HG02943 (cell line): ENCODE measurements around the gene MAP6.

Source experiments
- ATAC-seq: cut with Tn5 transposase; IDR thresholded peaks from one replicate; pipeline ENCODE4 v1.9.1; 2021; ENCODE audit warnings: mild to moderate bottlenecking, low read depth, moderate library complexity; ENCODE audit not compliant: unreplicated experiment

The MAP6 gene

DNA sequence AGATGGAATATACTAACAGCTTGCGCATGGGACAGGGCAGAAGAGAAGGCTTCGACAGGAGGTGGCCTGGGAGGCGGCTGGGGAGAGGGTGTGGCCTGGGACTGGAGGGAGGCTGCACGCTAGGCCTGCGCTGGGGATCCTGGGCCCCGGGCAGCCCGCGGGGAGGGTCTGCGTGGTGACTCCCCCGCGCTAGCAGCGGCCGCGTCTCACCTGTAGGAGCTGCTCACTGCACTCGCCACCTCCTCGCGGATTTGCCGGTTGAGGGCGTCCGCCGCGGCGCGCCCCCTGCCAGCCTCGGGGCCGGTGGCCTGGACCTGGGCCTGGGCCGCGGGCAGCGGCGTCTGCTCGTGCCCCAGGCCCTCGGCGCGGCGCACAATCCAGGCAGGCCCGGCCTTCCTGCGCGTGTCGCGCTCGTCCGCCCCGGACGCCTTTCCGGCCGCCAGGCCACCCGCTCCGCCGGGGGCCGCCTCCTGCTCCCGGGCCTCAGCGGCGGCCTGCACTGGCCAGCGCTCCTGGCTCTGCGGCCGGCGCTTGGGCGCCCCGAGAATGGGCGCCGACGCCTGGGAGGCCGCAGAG lies 1.5 kb downstream of the MAP6 start:
- no peak for ATAC-seq

DNA sequence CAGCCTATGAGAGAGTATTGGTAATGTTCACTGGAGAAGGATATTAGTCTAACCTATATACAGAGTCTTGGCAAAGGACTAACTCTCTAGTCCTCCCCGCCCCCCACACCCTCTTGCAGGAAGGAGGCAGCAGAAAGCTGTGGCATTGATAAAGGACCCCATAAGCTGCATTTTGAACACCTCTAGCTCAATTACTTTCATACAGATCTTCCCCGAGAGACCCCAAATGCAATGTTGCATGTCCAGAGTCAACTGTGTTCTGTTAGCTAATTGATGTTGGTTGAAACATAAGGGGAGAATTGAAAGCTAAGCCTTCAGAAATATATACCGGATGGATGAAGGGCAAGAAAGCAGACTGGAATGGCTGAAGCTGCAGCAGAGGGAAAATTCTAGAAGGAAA lies 2.8 kb downstream of the MAP6 start:
- no peak for ATAC-seq

DNA sequence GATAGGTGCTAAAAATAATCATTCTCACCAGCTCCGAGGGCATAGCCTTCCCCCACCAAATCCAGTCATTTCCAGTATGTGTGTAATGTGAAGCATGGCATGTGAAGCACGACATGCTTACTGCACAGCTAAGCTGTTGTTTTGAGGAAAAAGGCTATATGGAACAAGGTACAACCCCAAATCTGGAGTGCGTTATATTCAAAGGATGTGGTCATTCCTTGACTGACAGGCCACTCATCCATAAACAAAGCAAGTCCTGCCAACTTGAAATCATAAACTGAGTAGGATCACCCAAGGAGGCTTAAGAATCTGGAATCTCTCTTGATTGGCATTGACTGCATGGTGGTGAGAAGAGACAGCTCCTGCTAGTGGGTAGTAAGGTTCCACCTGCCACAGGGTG lies 3.7 kb downstream of the MAP6 start:
- no peak for ATAC-seq

DNA sequence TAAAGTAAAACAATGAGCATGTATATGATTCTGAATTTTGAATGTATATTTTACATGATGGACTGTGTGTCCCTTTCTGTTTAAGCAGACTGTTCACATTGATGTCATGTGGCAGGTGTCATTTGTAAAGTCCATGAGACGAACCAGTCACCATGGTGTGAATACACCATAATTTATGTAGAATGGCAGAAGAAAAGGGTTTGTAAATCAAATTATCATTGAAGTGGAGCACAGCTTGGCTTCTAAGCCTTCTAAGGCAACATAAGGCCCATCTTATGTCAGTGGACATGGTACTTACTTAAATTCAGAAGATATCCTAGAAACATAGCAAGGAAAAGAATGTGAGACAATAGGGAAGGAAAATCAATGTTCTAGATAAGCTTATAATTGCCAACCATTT lies 4.4 kb downstream of the MAP6 start:
- ATAC-seq: no peak

DNA sequence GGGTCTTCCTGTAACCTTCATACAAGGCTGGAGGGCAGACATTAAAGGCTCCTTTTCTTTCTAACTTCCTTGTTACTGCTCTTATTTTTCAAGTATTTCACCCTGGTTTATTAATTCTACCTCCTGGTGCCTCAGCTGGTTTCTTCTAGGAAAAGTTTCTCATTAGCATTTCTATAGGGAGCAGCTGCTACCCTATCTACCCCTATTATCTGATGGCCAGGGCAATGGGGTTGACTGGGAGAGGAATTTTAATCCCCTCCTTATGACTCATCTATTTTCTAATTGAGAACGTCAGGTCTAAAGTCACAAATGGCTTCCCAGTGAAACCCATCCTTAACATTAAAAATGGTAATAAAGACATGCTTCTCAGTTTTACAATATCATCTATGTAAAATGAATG lies 5.0 kb downstream of the MAP6 start:
- no peak for ATAC-seq

DNA sequence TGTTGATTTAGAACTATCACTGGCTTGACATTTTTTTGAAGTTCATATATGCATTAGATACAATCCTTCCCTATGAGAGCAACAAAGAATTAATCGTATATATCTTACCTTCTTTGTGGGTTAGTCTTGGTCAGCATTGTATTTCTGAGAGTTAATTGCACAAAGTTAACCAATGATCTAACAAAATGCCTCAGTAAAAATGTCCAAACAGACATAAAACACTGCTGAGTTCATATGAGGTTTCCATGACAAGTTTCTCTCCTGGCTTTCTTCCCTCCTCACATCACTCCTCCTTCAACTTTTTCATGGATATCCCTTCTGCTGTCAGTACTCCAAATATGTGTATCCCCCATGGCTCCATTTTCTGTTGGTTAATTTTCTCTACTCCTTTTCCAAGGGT lies 9.0 kb downstream of the MAP6 start:
- no peak for ATAC-seq

DNA sequence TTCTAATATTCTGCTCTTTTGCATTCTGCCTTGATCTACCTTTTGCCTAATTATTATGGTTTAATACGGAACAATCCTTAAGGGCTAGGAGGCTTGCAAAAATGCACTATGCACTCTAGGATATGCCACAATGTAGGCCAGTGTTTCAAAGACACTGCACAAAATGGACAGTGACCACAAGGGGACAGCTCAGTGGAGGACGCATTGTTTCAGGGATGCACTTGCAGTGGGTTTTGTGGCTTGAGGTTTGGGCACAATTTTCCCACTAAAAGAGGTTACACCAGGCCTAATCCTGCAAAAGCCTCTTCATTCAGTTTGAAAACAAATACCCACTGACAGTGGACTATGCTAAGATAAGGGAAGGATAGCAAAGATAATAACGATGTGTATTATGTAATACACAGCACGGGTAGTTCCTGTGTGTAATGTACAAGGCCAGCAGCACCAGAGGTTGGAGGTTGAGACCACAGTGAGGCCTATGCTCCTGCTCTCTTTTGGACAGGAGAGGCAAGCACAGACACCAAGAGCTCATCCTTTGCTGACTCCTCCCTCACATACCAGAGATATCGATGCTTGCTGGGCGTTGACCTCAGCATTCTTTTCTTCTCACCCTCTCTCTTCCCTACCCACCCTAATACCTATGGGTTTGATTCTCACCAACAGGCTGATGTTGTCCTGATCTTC lies 12.7 kb downstream of the MAP6 start:
- no peak for ATAC-seq

DNA sequence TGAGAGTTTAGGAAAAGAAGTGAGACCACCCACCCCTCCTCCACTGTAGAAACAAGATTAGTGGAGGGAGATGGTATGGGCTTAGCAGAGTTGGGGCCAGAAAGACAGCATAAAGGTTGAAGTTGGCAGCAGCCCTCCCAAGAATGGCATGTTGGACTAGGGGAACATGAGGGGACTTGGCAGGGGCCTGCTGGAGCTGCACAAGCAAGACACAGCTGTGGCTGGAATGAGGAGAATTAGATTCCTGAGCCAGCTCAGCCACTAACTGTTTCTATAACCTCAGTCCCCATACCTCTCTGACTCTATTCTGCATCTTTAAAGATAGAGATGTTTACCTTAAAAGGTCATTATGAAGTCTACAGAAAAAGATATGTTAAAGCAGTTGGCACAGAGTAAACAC lies 13.2 kb downstream of the MAP6 start:
- no peak for ATAC-seq

DNA sequence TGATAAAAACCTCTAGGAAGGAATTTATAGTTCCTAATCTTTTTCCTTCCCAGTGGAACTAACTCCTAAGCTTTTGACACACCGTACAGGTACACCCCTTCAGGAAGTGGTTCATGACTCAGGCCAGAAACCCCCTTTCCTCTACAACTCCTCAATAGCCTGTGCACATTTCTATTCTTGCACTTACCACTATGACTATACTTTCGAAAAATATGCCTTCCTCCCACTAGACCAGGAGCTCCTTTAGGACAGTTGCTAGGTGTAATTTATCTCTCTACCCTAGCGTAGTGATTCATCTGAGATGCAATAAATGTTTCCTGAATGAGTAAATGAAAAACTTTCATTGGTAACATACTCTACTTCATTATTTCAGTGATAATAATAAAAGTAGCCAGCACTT lies 14.5 kb downstream of the MAP6 start:
- no peak for ATAC-seq

DNA sequence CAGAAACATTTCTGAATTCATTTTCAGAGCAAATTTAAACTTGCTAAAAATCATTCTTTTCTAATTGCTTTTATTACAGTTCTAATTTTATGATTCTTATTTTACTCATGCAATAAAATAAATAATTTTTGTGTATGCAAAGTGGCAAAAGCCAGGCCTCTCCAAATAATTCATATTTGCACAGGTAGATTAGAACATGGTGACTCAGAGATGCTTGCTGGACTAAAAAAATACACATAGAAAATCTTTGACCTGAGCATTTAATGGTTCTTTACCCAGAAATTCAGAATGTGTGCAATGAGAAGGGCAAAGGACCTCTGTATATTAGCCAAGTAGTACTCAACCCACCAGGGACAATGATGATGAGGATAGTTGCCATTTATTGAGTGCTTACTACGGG lies 15.3 kb downstream of the MAP6 start:
- no peak for ATAC-seq

DNA sequence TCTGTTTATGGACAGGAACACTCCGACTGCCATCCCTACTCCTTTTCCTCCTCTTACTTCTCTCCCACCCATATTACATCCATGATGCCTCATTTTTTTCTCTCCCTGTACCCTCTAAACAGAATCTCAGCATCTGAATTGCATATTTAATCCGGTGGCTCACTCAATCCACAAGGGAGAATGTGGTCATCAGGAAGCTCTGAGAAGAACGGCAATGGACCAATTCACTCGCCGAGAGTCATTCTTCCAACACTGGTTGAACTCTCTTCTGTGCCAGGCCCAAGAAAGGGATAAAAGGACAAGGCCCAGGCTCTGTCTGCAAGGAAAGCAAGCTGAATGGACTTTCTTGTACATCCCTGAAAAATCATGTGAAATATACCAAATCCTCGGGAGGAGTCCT lies 15.9 kb downstream of the MAP6 start:
- ATAC-seq: no peak

DNA sequence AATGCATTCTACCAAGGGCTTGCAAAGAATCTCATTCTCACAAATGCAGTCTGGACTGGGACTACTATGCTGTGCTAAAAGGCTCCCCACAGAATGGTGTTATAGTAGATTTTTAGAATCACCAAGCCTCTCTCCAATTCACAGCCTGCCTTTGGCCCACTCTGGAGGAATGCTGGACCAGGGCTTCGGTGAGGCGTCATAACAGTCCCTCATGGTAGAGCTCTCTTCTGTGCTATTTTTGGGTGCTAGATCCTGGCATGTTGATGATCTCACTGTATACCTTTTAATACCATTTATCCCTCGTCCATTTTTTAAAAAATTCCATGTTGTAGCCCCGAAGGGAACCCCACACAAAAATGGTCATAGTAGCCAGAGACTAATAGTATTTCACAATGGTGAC lies 17.6 kb downstream of the MAP6 start:
- no peak for ATAC-seq

DNA sequence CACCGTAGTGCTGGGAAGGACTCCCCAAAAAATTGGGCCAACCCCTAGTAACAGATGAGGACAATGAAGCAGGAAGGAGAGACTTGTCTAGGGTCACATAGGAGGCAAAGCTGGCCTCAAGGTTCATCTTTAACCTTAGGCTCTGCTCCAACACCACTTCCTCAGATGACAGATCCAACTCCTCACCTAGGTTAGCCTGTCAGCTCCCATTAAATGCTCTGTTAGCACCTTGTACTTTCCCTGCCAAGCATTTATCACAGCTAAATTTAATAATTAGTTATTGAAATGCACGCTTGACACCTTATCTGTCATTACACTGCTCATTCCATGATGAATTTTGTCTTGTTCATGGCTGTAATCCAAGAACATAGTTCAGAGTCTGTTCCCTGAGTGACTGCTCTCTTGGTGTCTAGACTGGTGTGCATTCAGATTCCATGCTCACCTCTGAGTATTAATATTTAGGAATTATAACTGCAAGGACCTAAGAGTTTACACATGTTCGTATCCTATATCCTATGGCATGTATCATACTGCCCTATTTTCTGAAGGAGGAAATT lies 18.6 kb downstream of the MAP6 start:
- no peak for ATAC-seq

DNA sequence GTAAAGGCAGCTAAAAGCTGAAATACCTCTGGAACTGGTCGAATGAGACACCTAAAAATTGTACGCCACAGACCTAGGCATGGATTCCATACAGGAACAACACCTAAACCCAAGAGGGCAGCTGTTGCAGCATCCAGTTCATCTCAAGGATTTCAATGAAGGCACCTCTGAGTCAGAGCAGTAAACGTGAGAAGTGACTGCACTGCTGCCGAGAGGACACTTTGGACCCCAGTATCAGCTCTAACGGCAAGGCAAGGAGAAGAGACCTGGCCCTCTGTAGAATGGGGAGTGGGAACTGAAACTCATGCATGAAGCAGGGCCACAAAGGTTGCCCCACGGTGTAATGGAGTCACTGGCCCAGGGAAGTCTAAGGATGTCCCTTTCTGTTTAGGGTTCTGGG lies 23.9 kb downstream of the MAP6 start:
- no peak for ATAC-seq

DNA sequence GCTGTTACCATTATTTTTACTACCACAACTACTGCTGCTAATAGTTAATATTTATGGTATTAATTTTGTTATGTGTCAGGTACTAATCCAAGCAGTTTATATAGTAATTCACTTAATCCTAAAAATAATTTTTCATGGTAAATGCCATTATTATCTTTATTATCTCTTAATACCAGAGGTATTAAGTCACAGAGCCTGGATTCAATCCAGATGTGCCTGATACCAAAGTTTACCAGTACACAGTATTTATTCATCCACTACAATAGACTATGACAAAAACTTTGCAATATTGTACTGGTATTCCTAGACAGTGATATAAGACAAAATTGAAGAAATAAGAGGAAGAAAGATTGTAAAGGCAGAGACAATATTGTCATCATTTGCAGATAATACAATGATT lies 24.5 kb downstream of the MAP6 start:
- ATAC-seq: no peak

DNA sequence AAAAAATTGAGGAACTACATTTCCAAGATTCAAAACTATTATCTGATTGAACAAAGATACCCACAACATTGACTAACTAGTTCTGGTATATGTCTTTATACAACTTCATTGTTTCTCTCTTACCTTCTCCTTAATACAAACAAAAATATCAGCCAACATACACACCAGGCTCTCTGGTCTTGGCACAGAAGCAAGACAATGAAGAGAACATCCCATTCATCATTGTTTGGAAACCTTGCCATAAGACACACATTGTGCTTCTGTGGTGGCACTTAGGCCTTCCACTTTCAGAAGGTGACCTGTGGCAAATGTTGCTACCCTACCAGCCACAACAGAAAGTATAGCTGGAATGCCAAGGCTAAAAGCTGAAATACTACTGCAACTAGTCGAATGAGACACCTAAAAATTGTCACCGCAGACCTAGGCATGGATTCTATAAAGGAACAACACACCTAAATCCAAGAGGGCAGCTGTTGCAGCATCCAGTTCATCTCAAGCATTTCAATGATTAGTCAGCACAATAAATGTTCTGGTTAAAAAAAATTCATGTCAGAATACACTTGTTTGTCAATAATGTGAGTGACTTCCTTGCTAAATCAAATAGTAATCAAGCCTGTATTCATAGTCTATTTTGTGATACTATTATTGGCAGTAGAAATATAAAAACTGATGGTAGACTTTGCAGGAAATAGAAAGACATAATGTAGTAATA lies 26.3 kb downstream of the MAP6 start:
- no peak for ATAC-seq

DNA sequence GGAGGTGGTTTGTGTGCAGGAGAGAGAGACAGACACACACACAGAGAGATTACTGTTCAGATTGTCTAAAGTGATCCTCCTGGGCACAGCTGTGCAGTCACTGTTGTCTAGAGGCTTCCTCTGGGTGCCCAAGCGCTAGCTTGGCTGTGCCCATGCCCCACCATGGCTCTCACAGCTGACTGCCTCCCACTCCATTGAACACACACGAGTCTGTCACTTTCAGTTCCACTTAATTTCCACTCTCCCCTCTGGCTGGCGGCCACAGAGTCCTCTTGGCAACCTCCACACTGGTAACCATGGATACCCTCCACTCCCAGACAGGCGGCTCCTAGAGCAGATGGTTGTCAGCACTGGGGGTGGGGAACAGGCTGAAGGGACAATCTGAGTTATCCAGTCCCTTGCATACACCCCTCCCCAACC lies 29.1 kb downstream of the MAP6 start:
- ATAC-seq: no peak

DNA sequence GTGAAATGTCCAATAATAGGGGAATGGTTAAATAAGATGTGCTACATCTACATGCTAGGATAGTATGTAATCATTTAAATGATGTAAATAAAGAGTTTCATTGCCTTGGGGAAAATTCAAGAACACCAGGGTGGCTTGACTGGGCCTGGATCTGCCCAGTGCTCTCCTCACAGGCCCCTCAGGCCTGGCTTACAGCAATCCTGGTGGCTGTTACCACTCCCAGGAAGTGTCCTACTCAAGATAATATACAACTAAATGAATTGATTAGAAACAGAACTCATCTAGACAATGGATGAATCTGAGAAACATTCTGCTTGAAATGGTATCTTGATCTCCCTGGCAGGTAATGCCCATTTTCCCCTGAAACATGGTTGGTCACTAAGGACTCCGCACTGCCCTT lies 30.8 kb downstream of the MAP6 start:
- ATAC-seq: no peak

DNA sequence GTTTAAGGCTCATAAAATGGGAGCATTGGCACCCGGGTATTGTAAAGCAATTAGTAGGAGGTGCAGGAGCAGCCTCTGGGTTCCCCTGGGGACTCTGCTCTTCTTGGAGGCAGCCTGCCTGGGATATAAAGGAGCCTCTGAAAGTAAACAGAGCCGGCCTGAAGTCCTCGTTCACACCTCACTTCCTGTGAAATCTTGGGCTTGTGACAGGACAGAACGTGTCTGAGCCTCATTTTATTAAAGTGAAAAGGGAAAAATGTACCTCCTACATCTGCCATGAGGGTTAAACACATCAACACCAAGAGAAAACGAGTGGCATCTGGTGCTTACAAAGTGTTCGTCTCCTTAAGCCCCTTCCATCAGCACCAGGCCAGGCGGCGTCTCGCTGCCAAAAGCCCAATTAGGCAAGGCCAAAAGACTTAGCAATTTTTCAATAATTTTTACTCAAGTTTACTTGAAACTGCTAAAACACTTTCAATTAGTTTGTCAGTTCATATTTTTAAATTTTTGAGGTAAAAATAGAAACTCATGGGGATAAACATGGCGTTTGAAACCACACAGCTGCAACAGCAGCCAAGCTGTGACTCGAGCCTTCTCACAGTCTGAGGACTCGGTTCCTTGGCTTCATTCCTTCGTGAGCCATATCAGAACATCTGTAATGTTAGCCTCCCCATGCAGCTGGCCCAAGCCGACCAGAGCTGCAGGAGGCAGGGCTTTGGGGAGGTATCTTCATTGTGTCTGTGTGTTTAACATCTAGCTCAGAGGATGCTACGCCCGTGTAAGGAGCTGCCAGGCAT lies 33.6 kb downstream of the MAP6 start:
- ATAC-seq: no peak

DNA sequence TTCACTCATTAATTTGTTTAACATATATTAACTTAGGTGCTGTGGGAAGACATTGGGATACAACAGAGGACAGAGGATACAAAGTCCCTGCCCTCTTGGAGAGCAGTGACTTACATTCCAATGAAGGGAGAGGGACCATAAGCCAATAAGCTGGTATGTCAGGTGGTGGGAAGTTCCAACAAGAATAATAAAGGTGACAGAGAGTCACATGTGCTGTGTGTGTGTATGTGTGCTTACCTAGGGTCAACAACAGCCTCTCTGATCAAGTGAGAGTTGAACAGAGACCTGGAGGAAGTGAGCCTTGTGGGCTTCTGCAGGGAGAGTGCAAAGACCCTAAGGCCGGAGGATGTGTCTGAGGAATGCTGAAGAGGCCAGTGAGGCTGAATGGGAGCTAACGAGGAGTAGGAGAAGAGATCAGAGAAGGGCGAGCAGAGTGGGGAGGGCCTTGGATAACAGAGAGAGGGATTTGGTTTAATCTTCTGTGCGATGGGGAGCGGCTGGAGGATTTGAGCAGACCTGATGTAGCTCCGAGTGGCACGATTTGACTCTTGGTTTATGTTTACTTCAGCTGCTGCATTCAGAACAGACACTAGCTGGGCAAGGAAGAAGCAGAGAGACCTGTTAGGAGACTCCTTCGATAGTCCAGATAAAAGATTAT lies 35.3 kb downstream of the MAP6 start:
- ATAC-seq: no peak

DNA sequence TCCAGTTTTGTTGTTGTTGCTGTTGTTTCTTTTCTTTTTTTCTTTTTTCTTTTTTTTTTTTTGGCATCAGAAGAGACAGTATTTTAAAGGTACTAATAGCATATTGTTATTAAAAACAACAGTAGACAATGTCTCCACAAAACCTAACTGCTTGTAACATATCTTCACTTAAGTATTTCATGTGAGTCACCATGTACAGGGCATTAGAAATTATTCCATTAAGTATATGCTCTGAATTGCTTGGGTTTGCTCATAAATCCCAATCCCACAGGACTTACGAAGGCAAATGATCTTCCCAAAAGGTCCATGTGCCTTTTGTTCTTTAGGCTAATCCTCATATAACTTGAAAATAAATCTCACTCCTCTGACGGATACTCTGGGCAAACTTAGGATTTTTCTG lies 35.9 kb downstream of the MAP6 start:
- ATAC-seq: no peak
